Measurements from ENCODE around the gene DUS3L. TPM values are rescaled to one million over a fixed set of nuclear protein-coding genes. Genes with fewer than 3 reads are reported as not detected.

DUS3L gene
- total RNA-seq, 1 experiment from 2014 or later, result 39.3 TPM

DNA sequence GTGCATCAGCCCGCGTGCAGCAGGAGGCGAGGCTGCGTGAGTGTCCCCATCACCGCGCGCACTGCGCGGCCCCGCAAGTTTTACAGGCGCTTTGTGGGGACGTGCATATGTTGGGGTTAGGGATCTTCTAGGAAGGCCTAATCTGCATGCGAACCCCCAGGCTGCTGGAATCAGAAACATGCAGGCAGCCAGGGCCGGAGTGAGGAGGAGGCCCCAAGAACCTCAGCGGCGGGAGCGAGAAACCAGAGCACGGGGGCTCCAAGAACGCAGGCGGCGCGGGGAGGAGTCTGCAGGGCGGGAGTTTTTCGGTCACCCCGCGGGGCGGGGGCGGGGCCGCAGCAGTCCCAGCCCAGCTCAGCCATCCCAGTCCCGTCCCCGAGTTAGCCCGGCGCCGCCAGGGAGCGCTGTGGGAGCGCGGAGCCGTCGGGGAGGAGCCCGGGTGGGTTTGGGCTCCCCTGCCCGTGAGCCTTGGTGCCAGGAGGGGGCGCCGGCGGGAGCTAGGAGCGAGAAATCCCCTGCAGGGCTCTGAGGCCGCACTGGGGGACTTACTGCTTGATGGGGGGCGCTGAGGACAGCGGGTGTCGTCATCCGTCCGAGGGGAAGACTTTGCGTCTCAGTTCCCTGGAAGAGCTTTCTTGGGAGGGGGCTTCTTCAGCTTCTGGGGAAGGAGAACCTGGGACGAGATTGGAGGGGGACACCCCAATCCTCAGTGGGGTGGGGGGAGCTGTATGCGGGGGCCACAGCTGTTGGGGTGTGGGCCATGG lies 13.0 kb upstream of the DUS3L start (continued):
- TF ChIP-seq, protein P1, sequence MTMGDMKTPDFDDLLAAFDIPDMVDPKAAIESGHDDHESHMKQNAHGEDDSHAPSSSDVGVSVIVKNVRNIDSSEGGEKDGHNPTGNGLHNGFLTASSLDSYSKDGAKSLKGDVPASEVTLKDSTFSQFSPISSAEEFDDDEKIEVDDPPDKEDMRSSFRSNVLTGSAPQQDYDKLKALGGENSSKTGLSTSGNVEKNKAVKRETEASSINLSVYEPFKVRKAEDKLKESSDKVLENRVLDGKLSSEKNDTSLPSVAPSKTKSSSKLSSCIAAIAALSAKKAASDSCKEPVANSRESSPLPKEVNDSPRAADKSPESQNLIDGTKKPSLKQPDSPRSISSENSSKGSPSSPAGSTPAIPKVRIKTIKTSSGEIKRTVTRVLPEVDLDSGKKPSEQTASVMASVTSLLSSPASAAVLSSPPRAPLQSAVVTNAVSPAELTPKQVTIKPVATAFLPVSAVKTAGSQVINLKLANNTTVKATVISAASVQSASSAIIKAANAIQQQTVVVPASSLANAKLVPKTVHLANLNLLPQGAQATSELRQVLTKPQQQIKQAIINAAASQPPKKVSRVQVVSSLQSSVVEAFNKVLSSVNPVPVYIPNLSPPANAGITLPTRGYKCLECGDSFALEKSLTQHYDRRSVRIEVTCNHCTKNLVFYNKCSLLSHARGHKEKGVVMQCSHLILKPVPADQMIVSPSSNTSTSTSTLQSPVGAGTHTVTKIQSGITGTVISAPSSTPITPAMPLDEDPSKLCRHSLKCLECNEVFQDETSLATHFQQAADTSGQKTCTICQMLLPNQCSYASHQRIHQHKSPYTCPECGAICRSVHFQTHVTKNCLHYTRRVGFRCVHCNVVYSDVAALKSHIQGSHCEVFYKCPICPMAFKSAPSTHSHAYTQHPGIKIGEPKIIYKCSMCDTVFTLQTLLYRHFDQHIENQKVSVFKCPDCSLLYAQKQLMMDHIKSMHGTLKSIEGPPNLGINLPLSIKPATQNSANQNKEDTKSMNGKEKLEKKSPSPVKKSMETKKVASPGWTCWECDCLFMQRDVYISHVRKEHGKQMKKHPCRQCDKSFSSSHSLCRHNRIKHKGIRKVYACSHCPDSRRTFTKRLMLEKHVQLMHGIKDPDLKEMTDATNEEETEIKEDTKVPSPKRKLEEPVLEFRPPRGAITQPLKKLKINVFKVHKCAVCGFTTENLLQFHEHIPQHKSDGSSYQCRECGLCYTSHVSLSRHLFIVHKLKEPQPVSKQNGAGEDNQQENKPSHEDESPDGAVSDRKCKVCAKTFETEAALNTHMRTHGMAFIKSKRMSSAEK (CRISPR knock-in tag; IDR thresholded peaks at IDR 0.05; ENCODE audit: borderline replicate concordance), result no peak
- peak; percentile 3; the same call in 1 of the 2 replicates for TF ChIP-seq ZNF423 (CRISPR knock-in tag; IDR thresholded peaks at IDR 0.05)
- TF ChIP-seq, protein P2, sequence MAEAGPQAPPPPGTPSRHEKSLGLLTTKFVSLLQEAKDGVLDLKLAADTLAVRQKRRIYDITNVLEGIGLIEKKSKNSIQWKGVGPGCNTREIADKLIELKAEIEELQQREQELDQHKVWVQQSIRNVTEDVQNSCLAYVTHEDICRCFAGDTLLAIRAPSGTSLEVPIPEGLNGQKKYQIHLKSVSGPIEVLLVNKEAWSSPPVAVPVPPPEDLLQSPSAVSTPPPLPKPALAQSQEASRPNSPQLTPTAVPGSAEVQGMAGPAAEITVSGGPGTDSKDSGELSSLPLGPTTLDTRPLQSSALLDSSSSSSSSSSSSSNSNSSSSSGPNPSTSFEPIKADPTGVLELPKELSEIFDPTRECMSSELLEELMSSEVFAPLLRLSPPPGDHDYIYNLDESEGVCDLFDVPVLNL (CRISPR knock-in tag; IDR thresholded peaks at IDR 0.05; ENCODE audit: borderline replicate concordance, low read depth), result peak; percentile 68; the same call in 1 of the 2 replicates
- TF ChIP-seq, protein P3, sequence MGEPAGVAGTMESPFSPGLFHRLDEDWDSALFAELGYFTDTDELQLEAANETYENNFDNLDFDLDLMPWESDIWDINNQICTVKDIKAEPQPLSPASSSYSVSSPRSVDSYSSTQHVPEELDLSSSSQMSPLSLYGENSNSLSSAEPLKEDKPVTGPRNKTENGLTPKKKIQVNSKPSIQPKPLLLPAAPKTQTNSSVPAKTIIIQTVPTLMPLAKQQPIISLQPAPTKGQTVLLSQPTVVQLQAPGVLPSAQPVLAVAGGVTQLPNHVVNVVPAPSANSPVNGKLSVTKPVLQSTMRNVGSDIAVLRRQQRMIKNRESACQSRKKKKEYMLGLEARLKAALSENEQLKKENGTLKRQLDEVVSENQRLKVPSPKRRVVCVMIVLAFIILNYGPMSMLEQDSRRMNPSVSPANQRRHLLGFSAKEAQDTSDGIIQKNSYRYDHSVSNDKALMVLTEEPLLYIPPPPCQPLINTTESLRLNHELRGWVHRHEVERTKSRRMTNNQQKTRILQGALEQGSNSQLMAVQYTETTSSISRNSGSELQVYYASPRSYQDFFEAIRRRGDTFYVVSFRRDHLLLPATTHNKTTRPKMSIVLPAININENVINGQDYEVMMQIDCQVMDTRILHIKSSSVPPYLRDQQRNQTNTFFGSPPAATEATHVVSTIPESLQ (CRISPR knock-in tag; IDR thresholded peaks at IDR 0.05), result peak; percentile 58; the same call in 1 of the 2 replicates
- peak; percentile 51 for TF ChIP-seq NR2C2 (CRISPR knock-in tag; IDR thresholded peaks at IDR 0.05)
- TF ChIP-seq OVOL2 (CRISPR knock-in tag; IDR thresholded peaks at IDR 0.05; ENCODE audit: borderline replicate concordance), result no peak
- TF ChIP-seq NFE2L1 (CRISPR knock-in tag; IDR thresholded peaks at IDR 0.05), result peak; percentile 81; the same call in 1 of the 2 replicates
- no peak for TF ChIP-seq CBFB (CRISPR knock-in tag; IDR thresholded peaks at IDR 0.05; ENCODE audit: low read depth)
- 0 out of 2 replicates have a peak, but pooled peaks have one; percentile 73 for TF ChIP-seq FOXJ3 (CRISPR knock-in tag; IDR thresholded peaks at IDR 0.05; ENCODE audit: borderline replicate concordance)
- 0 out of 2 replicates have a peak, but pooled peaks have one; percentile 44 for TF ChIP-seq ESRRA (CRISPR knock-in tag; IDR thresholded peaks at IDR 0.05; ENCODE audit: borderline replicate concordance)
- TF ChIP-seq, protein P4, sequence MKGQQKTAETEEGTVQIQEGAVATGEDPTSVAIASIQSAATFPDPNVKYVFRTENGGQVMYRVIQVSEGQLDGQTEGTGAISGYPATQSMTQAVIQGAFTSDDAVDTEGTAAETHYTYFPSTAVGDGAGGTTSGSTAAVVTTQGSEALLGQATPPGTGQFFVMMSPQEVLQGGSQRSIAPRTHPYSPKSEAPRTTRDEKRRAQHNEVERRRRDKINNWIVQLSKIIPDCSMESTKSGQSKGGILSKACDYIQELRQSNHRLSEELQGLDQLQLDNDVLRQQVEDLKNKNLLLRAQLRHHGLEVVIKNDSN (CRISPR knock-in tag; IDR thresholded peaks at IDR 0.05), result peak; percentile 0; the same call in 1 of the 2 replicates
- no peak for TF ChIP-seq NFATC4 (CRISPR knock-in tag; IDR thresholded peaks at IDR 0.05)
- no peak for TF ChIP-seq ZNF396 (CRISPR knock-in tag; IDR thresholded peaks at IDR 0.05; ENCODE audit: borderline replicate concordance)

DNA sequence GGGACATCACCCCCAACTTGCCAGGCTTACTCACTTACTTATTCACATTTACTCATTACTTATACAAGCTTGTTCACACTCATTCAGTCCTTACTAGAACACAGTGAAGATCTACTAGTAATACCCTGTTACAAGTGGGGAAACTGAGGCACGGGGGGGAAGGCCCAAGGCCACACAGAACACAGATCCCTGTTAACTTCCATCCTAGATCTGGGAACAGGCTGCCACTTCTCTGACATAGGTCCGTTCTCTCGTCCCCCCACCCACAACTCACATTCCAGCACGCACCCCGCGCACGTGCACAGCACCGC lies 12.4 kb upstream of the DUS3L start:
- no peaks in the 10 kb centered on the region for H3K36me3 Mint-ChIP-seq
- no peaks in the 10 kb centered on the region for H3K9me3 Mint-ChIP-seq
- no peak overlapping the region for H3K27ac Mint-ChIP-seq
- ChIA-PET POLR2A (interaction anchor here (0.8 to 1.7 kb wide), 5 partner anchors 9 to 101 kb away, joined by 3 to 22 read pairs (median 4); partner anchors contain the start of genes CATSPERD and LONP1), CTCF (interaction anchor here (0.6 to 2.1 kb wide), 76 partner anchors 9 to 673 kb away, joined by 3 to 115 read pairs (median 6); partner anchors contain the start of genes CAPS, DUS3L, FUT6 and NDUFA11)
- no peak for ATAC-seq
- no peak for DNase-seq (ENCODE audit: low spot score)
- peak overlapping the region; percentile 64 for H3K4me3 Mint-ChIP-seq
- peaks cover 13% of the 10 kb centered on the region for H3K4me1 Mint-ChIP-seq
- H3K27me3 Mint-ChIP-seq (ENCODE audit: low read depth), result peaks cover 53% of the 10 kb centered on the region
- TF ChIP-seq NFE2L1 (CRISPR knock-in tag; IDR thresholded peaks at IDR 0.05) (no peak), CREB1 (CRISPR knock-in tag; IDR thresholded peaks at IDR 0.05) (no peak), NR3C1 (CRISPR knock-in tag; conservative IDR thresholded peaks at IDR 0.05; ENCODE audit: low read depth) (no peak), TCF7 (CRISPR knock-in tag; IDR thresholded peaks at IDR 0.05; ENCODE audit: low read depth) (peak; percentile 91; the same call in 1 of the 2 replicates), FOXK1 (CRISPR knock-in tag; IDR thresholded peaks at IDR 0.05) (peak; percentile 78)
- TF ChIP-seq, protein P5, sequence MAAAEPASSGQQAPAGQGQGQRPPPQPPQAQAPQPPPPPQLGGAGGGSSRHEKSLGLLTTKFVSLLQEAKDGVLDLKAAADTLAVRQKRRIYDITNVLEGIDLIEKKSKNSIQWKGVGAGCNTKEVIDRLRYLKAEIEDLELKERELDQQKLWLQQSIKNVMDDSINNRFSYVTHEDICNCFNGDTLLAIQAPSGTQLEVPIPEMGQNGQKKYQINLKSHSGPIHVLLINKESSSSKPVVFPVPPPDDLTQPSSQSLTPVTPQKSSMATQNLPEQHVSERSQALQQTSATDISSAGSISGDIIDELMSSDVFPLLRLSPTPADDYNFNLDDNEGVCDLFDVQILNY (CRISPR knock-in tag; IDR thresholded peaks at IDR 0.05), result no peak
- TF ChIP-seq, protein P6, sequence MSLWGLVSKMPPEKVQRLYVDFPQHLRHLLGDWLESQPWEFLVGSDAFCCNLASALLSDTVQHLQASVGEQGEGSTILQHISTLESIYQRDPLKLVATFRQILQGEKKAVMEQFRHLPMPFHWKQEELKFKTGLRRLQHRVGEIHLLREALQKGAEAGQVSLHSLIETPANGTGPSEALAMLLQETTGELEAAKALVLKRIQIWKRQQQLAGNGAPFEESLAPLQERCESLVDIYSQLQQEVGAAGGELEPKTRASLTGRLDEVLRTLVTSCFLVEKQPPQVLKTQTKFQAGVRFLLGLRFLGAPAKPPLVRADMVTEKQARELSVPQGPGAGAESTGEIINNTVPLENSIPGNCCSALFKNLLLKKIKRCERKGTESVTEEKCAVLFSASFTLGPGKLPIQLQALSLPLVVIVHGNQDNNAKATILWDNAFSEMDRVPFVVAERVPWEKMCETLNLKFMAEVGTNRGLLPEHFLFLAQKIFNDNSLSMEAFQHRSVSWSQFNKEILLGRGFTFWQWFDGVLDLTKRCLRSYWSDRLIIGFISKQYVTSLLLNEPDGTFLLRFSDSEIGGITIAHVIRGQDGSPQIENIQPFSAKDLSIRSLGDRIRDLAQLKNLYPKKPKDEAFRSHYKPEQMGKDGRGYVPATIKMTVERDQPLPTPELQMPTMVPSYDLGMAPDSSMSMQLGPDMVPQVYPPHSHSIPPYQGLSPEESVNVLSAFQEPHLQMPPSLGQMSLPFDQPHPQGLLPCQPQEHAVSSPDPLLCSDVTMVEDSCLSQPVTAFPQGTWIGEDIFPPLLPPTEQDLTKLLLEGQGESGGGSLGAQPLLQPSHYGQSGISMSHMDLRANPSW (CRISPR knock-in tag; conservative IDR thresholded peaks at IDR 0.05; ENCODE audit: low read depth), result no peak

Measured in WTC11 (cell line).